ENCODE measurements around the gene SFXN5. TPM values are rescaled to one million over a fixed set of nuclear protein-coding genes. Genes with fewer than 3 reads are reported as not detected.
A peak's percentile ranks its signal among the peaks of the same experiment; 100 is the strongest.

Gene SFXN5
- total RNA-seq, 1 donor from 2014 or later, result 11.1 TPM

DNA sequence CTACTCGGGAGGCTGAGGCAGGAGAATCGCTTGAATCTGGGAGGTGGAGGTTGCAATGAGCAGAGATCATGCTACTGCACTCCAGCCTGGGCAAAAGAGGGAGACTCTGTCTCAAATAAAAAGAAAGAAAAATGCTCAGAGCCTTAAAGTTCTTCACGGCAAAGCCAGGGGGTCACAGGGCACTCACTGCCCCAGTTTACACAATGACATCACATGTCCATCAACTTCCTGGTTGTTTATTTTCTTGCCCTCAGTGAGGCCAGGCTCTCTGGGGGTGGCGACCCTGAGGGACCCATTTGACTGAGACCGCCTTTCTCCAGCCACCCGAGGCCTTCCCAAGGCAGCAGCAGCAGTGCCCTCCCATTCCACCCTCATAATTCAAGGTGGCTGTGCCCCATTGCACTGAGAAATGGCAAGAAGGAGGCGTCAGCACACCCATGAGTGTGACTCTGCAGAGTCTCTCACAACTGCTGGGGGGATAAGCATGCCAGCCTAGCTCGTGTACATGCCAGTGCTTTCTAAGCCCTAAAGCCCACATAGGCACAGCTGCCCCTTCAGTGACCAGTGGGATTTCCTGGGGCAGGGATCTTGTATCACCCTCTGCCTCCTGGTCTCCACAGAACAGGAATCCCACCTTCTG, 50.0 kb downstream of the SFXN5 start:
- DNase-seq (ENCODE audit: low read depth, low spot score), result no peak

DNA sequence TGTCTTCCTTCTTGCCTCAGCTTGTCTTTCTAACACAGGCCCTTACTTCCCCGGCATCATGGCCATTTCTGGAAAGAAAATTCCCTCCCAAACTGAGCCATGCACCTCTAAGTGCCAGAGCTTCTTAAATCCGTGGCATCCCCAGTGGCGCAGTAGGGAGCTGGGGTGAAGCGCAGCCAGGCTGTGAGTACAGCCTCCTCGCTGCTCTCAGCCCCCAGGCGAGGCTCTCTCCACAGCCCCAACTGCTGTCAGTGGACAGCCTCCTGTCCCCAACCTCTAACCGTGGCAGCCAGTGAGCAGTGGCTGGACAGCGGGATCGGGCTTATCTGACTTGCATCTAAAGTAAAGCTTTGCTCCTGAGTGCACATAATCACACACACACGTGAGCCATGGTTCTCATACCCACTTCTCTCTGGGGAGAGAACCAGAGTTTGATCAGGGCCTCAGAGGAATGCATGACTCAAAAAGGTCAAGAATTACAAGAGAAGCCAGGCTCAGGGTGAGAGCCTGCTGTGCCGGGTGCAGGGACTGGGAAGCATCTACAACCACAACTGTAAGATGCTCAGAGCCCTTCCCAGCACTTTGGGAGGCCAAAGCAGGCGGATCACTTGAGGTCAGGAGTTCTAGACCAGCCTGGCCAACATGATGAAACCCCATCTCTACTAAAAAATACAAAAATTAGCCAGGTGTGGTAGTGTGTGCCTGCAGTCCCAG, 50.7 kb downstream of the SFXN5 start:
- no peak for DNase-seq (ENCODE audit: low read depth, low spot score)

DNA sequence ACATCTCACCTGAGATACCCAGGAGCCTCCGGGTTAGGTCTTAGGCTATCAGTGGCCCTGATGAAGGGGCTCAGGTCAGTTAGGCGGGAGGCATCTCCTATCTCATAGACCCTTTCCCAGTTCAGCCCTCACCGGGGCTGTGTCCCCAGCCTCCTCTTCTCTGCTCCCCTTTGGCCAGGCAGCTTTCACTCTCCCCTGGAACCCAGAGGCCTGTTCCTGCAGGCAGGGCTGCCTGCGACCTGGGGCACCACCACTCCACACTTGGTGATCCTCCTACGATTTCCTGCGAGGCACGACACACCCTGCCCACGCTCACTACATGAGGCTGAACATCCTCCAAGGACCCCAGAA, 51.2 kb downstream of the SFXN5 start:
- no peak for DNase-seq (ENCODE audit: low read depth, low spot score)

DNA sequence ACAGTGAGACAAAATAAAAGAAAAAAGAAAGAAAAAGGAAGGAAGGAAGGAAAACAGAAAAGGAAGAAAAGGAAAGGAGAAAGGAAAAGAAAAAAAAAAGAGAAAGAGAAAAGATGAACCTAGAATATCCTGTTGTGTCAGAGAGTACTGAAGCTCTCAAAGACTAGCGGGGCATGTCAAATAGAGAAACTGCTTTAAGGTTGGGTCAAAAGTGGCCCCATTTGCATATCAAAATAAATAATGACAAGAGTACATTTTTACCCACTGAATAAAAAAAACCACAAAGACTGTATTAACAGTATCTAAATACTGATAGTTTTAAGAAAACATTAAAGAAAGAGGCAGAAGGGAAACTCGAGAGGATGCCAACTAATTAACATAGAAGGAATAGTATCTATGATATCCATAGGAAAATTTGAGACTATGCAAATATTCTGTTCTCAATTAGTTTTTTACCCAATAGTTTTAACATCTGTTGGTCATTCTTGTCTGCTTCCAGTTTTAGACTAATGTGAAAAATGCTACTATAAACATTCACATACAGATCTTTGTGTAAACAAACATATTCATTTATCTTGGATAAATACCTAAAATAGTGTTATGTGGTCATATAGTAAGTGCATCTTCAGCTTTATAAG, 53.2 kb downstream of the SFXN5 start:
- DNase-seq (ENCODE audit: low read depth, low spot score), result no peak

DNA sequence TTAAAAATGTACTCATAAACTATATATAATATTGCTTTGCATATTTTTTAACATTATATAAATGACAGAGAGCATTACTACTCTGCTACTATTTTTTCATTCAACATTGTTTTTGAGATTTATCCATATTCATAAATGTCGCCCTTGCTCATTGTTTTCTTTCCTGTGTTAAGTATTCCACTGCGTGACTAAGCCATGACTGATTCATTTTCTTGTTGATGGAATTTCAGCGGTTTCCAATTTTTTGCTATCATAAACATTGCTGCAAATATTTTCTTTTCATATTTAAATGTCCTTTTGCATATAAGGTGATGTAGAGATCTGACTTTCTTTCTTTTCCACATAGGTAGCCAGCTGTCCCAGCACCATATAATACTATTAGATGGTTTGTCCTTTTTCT, 57.6 kb downstream of the SFXN5 start:
- DNase-seq (ENCODE audit: low read depth, low spot score), result peak; percentile 58

DNA sequence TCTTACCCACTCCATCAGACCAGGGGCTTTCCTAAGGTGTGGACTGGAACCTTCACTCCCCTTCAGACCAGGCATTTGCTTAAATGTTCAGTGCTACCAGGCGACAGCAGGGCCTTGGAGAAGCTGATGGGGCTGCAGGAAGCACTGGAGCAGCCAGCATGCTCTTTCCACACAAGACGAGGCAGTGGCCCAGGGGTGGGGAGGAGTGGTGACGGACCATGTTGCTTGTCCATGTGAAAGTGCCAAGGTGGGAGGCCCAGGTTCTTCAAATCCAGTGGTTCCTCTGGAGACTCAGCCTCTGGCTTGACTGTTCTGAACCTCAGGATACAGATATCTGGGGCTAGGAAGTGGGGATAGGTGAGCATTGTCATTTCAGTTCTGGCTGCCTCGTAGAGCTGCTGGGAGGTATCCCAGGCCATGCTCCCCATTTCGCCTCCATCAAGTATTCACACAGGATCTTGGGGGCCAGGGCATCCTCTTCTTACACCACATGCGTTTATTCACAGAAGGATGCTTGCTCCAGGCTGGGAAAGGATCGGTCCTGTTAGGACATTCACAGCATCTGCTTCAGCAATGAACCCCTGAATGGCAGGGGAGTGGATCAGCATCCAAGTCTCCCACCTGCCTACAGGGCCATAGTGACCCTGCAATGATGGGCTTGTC, 62.2 kb downstream of the SFXN5 start:
- no peak for DNase-seq (ENCODE audit: low read depth, low spot score)

DNA sequence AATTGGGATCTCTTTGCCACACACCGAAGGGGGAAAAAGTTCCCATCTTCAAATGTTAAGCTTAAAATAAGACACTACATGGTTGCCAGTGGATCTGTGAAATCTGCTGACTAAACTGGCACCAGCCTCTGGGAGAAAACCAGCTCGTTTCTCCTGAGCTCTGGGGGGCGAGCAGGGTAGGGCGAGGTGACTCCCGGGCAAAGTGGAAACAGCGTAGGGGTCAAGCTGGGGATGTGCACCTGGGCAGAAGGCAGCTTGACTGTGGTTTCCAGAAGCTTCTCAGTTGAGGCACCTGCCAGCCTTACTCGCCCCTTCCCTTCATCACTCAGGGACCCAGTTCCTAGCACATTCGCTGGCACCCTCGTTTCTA, 62.8 kb downstream of the SFXN5 start:
- no peak for DNase-seq (ENCODE audit: low read depth, low spot score)

DNA sequence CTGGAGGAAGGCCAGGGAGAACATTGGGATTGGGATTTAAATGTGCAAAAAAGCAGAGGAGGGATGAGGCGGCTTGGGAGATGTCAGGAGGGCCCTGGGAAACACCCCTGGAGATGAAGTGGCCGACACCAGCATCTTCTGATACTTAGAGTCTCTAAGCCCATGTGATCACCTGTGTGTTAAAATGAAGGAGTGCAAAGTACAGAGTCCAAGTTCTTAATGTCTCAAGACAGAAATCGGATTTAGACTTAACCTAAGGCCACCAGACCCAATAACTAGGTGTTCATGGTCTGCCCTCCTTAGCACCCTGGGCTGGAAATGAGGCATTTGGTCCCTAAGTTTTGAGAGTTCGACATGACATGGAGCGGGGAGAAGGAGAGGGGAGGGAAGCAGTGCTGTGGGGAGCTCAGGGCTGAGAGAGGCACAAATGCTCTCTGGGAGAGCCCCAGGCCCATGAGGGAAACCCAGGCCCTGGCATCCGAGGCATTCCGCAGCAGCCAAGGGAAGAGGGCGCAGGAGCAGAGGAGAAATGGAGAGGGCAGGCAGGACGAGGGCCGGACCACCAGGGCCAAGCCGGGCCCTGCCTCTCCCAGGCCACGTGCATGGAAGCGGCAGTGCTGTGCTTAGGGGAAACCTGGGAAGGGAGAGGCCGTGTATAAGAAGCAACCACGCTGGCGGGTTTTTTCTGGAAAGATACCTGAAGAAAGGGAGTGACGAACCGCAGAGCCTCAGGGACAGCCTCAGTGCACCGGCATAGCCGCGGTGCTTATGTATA, 63.3 kb downstream of the SFXN5 start:
- DNase-seq (ENCODE audit: low read depth, low spot score), result no peak

DNA sequence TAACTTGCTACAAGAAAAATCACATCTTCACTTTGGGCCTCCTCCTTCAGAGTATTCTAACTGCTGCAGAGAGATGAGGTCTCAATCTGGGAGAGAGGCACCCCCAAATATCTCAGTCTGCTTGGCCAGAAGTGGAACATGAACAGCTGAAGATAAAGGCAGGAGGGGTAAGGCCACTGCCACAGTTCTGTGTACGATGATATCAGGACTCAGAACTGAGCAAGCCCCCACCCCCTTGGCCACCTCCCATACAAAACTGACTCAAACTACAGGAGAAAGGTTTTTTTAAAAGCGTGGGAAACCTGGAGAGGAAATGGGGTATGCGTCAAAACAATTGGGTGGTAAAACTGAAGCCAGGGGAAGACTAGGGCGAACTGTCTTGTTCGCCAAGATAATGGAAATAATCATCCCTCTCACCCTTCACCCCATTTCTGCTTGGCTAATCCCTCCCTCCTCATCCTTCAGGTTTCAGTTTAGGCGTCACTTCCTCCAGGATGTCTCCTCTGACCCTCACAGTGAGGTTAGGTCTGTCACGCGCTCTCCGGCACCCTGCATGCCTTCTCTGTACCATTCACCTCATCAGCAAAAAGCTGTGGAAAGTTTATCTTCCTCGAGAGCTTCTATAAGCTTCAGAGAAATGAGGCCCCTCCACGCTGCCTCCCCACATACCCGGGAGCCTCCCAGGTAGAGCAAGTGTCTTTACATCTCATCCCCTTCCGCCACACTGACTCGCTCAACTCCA, 64.4 kb downstream of the SFXN5 start:
- peak; percentile 15 for DNase-seq (ENCODE audit: low read depth, low spot score)

DNA sequence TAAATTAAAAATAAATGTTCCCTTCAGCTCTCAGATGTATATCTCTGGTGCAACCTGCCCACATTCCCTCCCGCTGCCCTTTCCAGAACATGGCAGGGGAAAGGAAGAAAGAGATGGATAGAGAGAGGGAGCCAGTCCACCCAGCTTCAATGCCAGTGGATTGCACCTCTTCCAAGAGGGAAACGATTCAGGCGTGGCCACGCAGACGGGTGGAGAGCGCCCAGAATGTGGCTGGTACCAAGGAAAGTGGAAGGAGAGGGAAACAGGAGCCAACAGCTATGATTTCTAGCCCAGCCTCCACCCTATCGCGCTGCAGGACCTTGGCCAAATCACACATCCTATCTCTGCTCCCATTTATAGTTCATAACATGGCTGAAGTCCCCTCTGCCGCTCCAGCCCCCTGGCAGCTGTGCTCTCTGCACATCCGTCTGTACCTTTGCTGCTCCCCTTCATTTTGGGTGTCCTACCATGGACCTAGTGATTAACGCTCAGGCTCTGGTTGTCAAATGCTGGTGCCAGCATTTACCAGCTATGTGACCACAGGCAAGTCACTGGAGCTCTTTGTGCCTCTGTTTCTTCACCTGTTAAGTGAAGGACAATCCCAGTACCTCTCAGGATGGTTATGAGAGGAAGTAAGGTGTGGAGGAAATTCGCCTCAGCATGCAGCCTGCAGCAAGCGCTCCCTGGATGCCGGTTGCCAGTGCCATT, 66.5 kb downstream of the SFXN5 start:
- no peak for DNase-seq (ENCODE audit: low read depth, low spot score)

DNA sequence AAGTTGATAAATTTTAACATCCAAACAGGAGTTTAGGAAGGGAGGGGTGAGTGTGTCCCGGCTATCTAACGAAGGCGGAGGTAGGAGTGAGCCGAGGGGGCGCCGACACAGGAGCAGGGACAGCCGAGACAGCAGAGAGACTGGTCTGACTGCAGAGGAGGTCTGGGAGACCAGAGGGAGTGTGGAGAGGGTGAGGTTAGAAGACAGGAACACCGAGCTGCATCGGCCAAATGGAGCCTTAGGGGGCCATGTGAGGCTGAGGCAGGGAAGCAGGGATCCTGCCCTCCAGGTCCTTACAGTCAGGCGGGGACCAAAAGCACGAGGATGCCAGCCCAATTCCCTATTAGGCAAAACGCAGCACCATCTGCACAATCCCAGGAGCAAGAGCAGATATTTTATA, 67.0 kb downstream of the SFXN5 start:
- no peak for DNase-seq (ENCODE audit: low read depth, low spot score)

DNA sequence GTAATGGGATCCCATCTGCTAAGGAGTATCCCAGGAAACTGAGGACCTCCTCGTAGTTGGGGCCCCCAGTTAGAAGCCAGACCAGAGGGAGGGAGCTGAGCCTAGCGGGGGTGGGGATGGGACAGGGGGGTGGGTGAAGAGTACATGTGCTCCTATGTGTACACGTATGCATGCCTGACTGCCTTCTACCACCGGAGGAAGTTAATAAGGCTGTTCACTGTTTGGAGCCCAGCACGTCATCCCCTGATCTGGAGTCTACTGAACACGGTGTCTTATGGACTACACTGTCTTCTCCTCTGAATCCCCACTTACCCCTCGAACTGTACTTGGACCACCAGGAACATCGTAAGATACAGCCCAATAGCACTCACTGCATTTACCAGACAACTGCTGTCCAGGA, 68.5 kb downstream of the SFXN5 start:
- DNase-seq (ENCODE audit: low read depth, low spot score), result no peak

DNA sequence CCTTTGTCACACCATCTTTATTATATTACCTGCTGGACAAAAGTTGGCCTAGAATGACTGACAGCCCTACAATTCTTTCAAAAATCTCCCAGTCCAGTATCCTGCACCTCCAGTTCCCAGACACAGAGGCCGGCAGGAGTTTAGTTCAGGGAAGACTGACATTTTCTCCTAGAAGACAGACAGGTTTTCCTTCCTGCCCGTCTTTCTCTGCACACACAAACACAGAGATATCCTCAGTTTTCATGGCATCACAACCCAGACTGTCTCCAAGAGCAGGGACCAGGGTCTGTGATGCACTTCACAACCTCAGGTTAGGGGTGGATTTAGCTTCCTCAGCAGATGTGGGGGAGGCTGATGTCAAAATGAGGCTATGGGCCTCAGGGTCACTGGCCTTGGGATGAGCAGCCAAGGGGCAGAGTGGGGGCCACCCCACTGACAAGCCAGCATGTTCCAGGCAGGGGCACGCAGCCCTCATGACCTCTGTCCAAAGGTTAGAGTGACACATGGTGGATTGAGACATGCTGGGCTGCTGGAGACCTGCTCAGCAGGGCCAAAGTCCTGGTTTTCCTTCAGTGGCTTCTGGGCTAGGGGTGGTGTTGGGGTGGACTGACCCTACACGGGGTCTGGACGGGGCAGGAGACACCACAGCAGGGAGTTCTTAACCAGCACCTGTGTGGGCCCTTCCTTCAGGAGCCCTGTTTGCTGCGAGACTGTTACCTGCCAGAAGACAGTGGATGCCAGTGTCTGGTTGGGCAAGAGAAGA, 70.5 kb downstream of the SFXN5 start:
- DNase-seq (ENCODE audit: low read depth, low spot score), result no peak

DNA sequence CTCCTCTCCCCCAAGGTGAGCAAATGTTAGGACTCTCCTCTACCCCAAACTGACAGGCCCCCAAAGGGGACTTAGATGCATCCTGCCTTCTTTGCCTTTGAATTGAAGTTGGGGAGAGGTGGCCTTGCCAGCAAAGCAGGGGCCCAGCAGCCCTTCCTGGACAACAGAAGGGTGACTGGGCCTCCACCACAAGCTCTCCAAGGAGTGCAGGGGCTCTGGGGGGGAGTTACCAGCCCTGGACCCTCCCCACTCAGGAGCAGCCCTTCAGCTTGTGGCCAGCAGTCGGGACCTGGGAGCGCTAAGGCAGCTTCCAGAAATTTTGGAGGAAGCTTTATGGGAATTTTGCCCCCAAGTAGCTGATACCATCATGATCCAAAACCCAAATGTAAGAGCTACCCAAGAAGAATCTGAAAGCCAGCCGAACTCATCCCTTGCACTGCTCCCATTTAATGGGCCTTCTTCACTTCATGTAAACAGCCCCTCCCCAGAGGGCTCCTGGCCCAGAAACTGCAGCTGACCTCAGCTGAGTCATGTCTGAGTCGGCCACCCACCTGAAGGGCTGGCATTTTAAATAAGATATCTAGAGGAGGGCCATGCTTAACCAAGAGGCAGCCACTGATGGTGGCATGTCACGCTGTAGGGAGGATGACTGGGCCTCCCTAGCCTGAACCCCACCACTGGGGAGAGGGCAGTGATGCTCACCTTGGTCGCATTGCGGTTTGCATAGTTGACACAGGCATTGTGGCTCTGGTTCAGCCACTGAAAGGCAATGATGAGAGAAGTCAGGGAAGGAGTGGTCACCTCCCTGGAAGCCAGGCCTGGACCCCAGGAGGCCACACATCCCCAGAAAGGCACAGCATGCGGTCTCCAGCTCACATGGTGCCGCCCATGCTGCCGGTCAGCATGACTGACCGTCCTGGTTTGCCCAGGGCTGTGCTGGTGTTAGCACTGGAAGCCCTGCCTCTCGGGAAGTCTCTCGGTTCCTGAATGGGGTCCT, 71.5 kb downstream of the SFXN5 start:
- DNase-seq (ENCODE audit: low read depth, low spot score), result no peak

DNA sequence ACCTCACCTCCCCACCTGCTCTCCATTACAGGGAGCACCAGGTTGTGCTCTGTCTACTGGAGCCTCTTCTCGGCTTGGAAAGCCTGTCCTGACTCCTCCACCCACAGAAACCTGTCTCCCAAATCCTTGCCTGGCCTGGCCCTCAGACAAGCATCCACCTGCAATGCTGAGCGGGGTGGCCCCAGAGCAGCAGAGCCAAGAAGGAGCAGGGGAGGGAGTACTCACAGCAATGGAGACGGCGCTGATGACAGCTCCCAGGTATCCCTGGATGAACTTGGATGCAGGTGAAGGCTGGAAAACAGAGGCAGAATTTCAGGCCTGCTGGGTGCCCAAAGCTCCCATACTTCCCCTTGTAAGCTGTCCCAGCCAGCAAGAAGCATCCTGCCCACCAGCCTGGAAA, 72.8 kb downstream of the SFXN5 start:
- no peak for DNase-seq (ENCODE audit: low read depth, low spot score)

DNA sequence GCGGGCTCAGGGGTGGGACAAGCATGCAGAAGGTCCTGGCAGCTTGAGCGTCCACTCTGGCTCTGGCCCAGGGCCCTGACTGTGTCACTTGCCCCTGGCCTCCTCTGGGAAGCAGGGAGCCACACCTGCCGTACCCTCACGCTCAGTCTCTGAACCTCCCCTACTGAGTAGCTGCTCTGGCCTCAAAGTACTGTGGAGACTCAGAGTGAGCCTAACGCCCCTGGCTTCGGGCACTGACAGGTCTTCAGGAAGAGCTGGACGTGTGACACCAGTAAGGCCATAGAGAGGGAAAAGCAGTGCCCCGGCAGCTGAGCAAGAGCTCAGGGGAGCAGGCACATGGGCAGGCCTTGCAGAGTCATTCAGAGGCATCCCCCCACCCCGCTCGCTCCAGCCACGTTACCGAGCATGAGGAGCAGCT, 73.3 kb downstream of the SFXN5 start:
- DNase-seq (ENCODE audit: low read depth, low spot score), result no peak

DNA sequence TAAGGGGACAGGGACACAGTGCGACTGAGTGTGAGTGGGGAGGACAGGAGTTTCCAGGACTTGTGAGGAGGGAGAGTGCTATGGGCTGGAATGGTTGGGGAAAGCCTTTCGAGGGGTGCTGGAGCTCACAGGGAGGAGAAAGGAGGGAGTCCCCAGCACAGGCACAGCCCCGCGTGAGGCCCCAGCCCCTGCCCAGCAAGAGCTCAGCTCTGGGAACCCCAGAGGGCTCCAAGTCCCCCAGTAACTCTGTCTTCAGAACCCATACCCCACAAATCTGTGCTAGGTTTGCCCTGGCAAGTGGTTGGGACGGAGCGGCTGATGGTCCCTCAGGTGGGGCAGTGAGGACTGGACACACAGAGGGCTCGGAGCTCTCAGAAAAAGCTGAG, 75.4 kb downstream of the SFXN5 start:
- DNase-seq (ENCODE audit: low read depth, low spot score), result no peak

DNA sequence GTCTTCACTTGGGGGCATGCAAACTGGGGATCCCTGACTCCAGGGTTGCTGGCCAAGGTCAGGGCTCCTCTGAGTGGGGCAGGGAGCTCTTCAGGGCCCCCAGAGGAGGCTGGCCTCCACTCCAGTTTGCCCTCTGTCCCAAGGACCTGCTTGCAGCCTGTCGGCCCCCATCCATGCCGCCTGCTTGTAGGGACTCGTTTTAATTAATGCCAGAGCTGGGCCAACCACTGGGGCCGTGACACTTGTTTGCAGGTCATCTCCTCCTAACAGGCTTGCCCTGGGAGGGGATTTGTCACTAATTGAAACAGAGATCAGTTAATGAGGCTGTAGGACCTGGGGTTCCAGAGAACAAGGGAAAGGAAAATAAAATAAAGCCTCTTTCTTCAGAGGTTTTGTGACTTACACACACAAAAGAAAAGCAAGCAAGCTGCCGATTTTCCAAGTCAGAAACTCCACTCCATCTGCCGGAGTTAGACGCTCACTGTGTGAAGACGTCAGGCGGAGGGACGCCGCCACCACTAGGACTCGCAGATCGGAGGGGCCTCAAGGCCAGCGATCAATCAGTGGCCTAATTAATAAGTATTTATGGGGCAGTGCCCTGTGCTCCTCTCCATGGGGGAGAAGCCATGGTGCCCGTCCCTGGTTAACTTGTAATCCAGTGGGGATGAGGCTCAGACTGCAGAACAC, 75.9 kb downstream of the SFXN5 start:
- no peak for DNase-seq (ENCODE audit: low read depth, low spot score)

All from pulmonary artery endothelial cell (primary cell).